Muscle of arm (tissue), 12 donors: ENCODE data around the gene DFFA. TPM values are rescaled to one million over a fixed set of nuclear protein-coding genes. Genes with fewer than 3 reads are reported as not detected.
A peak's percentile ranks its signal among the peaks of the same experiment; 100 is the strongest.
"Not testable (repeated sequence)": the region's sequence is repeated elsewhere in the genome, so short reads cannot be mapped to it uniquely, and the experiment has no call there.

ENCODE experiments used
- DNase-seq: peaks from one replicate; pipeline ENCODE4 v3.0.0-alpha.2; 2013
- polyA plus RNA-seq, 12 donors: library from polyadenylated mRNA; unstranded; fragments of 120-200 nt; gene quantifications; one replicate each; pipeline ENCODE4 v1.2.1, GENCODE V29; 2013; ENCODE audit not compliant: insufficient read length in 12 of 12

The DFFA gene
- polyA plus RNA-seq, 12 donors, result 14.4 to 35.7 (median 19.8) TPM; not detected in 1

DNA sequence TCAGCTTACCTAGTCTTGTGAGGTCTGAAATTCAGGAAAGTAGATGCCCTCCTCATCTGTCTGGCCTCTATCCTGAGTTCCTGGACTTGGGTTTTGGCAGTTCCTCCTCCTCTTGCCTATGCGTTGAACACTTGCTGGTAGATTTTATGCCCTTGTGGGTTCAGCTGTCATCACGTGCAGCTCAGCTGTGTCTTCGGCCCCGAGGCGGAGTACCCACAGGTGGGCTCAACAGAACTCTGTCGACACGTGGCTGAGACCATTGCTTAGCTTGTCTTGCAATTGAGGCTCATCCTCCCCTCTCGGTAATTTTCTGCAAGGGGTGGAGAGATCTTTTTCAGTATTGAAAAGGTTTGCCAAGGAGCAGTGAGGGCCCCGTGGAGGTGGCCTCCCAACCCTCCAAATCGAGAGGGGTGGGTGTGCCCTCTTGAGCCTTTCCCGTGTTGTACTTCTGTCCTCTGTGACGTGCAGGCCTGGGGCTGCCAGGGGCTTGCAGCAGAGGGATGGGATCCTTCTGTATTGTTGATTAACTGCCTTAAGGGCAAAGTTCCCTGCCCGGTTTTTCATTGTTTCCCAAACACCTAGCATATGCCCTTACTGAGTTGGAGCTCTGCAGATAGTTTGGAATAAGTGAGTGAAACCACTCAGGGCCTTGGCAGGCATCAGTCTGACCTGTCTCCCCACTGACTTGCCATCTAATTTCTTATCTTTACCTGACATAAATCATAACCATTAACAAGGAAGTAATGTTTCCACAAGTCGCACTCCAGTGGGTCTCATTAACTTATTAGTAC, 39.2 kb downstream of the DFFA start:
- DNase-seq, result no peak

- no peak for DNase-seq
Measured at GRCh38 chr1:10431070-10431730, 41.1 kb downstream of the DFFA start.

DNA sequence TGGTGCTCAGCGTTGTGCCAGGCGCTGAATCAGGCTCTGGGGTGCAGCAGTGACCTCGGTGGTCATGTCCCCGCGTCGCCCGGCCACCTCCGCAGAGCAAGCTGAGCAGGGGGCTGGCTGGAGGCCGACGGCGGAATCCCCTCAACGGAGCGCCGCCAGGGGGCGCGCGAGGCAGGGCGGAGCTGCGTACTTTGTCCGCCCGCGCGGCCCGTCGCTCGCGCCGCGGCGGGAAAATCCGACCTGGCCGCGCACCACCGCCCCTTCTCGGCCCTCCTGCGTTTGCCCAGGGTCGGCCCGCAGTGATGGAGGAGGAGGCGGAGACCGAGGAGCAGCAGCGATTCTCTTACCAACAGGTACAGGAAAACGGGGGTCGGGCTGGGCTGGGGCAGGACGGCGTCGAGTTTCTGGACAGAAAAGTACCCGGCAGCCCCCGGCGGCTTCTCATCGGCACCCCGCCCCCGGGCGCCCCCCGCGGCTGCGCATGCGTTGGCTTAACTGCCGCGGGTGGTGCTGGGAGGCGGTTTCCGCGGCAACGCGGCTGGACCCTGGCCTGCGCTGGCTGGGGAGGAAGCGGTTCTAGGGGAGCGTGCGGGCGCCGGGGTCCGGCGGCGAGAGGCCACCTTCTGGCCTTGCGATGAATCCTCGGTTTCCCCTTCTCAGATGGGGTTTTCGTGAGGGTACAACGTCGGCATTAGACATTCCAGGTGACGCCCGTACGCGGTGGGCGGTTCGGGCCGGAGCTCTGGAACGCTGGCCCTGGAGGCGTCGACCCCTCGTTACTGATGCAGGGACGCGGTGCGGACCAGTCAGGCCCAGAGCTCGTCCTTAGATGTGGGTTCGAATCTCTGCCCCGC, 41.9 kb downstream of the DFFA start, which contains the start of gene CENPS:
TSS of gene CENPS (plus strand) at position 218 of the 854 bp plus-strand sequence. CDS start at position 303, 85 bp downstream.
- peak; percentile 96 for DNase-seq

GRCh38 chr1:10429868-10430215, 42.5 kb downstream of the DFFA start:
- no peak for DNase-seq

GRCh38 chr1:10428984-10429383, 43.3 kb downstream of the DFFA start:
- no peak for DNase-seq

- not testable (repeated sequence) for DNase-seq
Measured at GRCh38 chr1:10426535-10426848, 45.8 kb downstream of the DFFA start.

DNA sequence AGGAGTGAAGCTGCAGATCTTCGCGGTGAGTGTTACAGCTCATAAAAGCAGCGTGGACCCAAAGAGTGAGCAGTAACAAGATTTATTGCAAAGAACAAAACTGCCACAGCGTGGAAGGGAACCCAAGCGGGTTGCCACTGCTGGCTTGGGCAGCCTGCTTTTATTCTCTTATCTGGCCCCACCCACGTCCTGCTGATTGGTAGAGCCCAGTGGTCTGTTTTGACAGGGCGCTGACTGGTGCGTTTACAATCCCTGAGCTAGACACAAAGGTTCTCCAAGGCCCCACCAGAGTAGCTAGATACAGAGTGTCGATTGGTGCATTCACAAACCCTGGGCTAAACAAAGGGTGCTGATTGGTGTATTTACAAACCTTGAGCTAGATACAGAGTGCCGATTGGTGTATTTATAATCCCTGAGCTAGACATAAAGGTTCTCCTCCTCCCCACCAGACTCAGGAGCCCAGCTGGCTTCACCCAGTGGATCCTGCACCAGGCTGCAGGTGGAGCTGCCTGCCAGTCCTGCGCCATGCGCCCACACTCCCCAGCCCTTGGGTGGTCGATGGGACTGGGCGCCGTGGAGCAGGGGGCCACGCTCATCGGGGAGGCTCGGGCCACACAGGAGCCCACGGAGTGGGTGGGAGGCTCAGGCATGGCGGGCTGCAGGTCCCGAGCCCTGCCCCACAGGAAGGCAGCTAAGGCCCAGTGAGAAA, 46.3 kb downstream of the DFFA start:
- not testable (repeated sequence) for DNase-seq

- no peak for DNase-seq
Measured at GRCh38 chr1:10424651-10425050, 47.7 kb downstream of the DFFA start.

- DNase-seq, result peak; percentile 64
Measured at GRCh38 chr1:10424034-10424433, 48.3 kb downstream of the DFFA start.

GRCh38 chr1:10421637-10422036, 50.7 kb downstream of the DFFA start:
- DNase-seq, result no peak

- DNase-seq, result no peak
Measured at GRCh38 chr1:10419351-10419750, 53.0 kb downstream of the DFFA start.

- DNase-seq, result not testable (repeated sequence)
Measured at GRCh38 chr1:10418741-10419140, 53.6 kb downstream of the DFFA start.

- DNase-seq, result not testable (repeated sequence)
Measured at GRCh38 chr1:10415967-10416366, 56.4 kb downstream of the DFFA start.

DNA sequence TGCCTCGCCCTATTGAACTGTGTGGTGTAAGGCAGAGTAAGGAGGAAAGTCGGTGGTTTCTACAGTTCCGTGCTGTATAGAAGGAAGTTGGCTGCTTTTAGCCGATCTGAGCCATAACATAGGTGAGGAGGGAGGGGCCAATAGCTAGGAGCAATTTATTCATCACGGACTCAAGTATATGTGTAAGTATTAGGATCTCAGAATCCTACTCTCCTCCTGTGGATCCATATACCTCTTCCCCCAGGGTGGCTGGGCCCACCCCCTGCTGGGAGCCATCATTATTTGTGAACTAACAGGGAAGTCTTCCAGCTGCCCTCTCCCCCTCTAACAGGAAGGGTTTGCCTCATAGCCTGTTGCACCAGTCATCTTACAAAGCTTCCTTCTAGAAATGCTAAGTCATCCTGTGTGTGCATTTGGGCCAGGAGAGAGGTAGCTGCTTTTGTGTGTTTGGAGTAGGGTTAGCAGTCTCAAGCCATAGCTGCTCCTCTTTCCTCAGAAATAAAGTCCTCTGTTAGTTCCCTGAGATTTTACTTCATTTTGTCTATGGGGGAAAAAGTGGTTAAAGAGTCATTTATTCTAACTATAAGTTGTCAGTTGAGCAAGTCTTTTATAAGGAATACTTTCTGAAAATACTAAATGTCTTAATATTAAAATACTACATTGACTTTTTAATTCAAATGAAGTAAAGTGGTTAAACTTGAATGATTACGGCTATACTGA, 57.0 kb downstream of the DFFA start:
- DNase-seq, result no peak

- no peak for DNase-seq
Measured at GRCh38 chr1:10407201-10407600, 65.1 kb downstream of the DFFA start.

Other genes with a start within 250 kb of the DFFA start
- 100 to 1,000 TPM in 8 of 12 donors, 10 to 100 TPM in 3, not detected in 1; 85.0 to 131 (median 109) TPM for gene PGD, start 73.5 kb downstream of the DFFA start, polyA plus RNA-seq
- gene CENPS, start 42.1 kb downstream of the DFFA start, polyA plus RNA-seq, result 10 to 100 TPM in 2 of 12 donors, 1 to 10 TPM in 8, not detected in 2; 5.4 to 12.4 (median 7.5) TPM
- gene CORT, start 22.5 kb downstream of the DFFA start, polyA plus RNA-seq, result 1 to 10 TPM in 7 of 12 donors, under 1 TPM in 3, not detected in 2; 0.38 to 1.8 (median 1.2) TPM
- gene PEX14, start 2.4 kb upstream of the DFFA start, polyA plus RNA-seq, result 10 to 100 TPM in 10 of 12 donors, 1 to 10 TPM in 1, not detected in 1; 9.3 to 22.8 (median 13.2) TPM